ENCODE data around the gene SH2D3A. TPM values are rescaled to one million over a fixed set of nuclear protein-coding genes. Genes with fewer than 3 reads are reported as not detected.

SH2D3A gene
- total and polyA plus RNA-seq, 2 of the 8 experiments (the other 6 are each of a cell fraction or from before 2014, with no cell fraction given), result 14.5 to 22.1 TPM

- no peak for TF ChIP-seq EZH2 (IDR thresholded peaks at IDR 0.05; ENCODE audit: low read depth, low read length, severe bottlenecking)
- TF ChIP-seq SP4 (IDR thresholded peaks at IDR 0.05; ENCODE audit: low read length), result no peak
- TF ChIP-seq NRF1 (IDR thresholded peaks at IDR 0.05; ENCODE audit: low read depth, low read length), result no peak
- TF ChIP-seq CTBP2 (IDR thresholded peaks at IDR 0.05; ENCODE audit: borderline replicate concordance, insufficient read depth, insufficient read length, low read length), result no peak
- TF ChIP-seq RAD21 (IDR thresholded peaks at IDR 0.05 in 1 of 2, conservative IDR thresholded peaks at IDR 0.05 in 1 of 2; ENCODE audit: low read depth in 2 of 2, low read length in 2 of 2), result no peak
Observed at GRCh38 chr19:6708346-6708745, 58.9 kb downstream of the SH2D3A start (continued).

Data from H1 (cell line).